GM19240 (cell line): ENCODE results near the gene CCKAR.

Source experiments
- DNase-seq: peaks from one replicate; pipeline ENCODE4 v3.0.0; 2011; ENCODE audit warnings: low spot score; ENCODE audit not compliant: insufficient read length

CCKAR gene

DNA sequence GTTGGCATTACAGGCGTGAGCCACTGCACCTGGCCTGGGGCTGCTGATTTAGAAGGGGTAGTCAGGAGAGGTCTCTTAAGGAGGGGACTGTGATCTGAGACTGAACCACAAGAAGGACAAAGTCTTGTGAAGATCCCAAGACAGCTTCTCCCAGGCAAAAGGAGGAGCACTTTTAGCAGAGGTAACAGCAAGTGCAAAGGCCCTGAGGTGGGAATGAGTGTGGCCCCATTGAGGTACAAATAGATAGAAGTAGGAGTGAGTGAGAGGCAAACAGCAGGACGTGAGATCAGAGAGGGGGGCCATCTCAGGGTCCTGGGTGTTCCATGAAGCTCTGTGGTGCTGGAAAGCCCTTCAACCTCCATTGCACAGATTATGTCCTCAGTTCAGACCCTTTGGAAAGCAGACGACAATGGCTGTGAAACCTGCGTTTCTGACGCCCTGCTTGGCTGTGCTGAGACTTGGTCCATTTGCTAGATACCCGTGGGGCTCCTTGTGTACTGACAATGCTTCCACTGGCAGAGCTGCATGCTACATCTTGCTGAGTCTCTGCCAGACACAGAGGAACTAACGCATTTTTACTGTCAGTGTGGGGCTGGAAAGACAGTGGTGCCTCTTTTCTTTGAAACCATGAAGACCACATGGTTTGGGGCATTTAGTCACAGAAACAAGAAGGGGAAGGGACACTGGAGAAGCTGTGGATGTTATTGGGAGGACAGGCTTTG is 1.3 kb upstream of the CCKAR start:
- DNase-seq = no peak

DNA sequence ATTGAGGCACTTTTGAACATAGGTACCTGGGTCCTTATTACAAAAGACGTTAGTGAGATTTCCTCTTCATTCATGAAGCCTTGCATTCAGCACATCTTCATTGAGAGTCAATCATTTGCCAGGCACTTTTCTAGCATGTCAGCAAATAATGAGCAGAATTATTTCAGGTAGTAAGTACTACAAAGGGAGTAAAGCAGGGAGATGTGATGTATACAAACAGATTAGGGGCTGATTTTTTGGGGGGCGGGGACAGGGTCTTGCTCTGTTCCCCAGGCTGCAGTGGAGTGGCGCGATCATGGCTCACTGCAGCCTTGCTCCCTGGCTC is 638 bp upstream of the CCKAR start:
- no peak for DNase-seq

DNA sequence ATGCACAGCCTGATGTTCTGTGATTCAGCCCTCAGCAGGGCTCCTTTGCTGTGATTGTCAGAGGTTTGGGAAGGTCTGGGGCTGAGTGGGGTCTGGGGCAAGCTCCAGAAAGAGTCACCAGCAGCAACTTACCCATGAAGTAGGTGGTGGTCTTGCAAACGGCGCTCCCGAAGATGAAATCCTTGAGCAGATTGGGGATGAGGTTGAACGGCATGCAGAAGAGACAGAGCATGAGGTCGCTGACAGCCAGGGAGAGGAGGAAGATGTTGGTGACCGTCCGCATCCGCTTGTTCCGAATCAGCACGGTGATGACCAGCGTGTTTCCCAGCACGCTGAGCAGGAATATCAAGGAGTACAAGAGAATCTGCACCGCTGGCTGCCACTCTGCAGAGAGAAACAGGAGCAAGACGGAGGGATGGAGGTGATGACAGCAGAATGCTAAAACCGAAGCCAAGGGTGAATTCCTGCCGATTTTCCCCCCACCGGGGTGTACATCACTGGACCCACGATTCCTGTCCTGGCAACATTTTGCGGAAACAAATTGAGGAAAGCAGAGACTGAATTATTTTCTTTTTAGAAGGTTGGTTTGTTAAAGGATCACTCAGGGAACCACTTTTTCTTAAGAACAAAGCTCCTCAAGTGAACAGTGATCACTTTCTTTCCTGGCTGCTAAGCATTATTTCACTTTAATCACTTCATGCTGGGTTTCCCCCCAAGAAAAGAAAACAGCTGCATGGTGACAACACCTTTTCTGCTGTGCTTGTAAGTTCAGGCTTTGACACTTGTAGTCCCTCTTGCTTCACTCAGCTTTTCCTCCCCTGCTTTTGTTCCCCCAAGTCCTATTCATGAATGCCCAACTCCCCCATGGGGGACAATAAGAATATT is 941 bp downstream of the CCKAR start:
- DNase-seq = no peak

DNA sequence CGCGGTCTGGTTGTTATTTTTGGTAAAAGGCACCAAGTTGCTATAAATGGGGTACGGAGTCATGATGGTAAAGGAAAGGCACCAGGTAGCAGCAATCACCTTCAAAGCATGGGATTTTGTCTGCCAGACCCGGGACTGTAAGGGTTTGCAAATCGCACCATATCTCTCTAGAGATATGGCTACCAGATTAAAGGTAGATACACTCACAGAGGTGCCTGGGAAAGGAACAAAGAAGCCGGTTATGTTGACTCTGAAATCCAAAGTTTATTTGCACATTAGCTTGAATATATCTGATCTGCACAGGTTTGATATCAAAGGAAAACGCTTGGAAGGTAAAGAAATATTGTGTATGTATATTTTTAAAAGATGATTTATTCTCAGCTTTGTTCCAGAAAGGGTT is 4.6 kb downstream of the CCKAR start:
- DNase-seq = no peak

DNA sequence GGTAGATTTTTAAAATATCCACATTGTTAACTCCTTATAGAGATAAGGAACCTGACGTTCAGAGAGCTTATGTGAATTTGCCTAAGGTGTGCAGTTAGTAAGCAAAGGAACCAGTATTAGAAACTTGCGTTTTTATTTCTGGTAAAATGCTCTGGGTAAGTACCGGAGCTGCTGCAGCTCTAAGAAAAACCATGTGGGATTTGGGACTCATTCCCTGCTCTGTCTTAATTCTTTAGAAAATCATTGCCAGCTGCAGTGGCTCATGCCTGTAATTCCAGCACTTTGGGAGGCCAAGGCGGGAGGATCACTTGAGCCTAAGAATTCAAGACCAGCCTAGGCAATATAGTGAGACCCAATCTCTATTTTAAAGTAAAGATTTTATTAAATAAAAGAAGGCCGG is 5.8 kb downstream of the CCKAR start:
- DNase-seq = no peak

DNA sequence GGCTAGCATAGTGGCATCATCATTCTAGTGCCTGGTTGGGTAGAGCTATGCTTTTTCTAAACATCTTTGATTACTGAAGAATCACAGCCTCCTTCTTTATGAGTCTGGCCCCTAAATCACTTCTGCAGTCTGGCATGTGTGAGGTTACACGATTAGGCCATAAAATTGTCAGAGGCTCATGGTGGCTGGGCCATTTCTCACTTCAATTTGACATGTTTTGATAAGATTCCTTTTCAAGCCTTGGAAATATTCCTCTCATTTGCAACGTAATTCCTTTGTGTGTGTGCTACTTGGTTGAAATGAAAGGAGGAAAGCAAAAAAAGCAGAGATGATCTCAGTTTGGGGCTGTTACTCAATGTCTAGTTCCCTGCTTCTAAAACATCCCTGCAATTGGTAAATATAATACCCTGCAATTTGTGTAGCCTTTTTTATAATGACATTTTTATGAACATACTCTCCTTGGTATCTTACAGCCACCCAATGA is 6.2 kb downstream of the CCKAR start:
- no peak for DNase-seq

DNA sequence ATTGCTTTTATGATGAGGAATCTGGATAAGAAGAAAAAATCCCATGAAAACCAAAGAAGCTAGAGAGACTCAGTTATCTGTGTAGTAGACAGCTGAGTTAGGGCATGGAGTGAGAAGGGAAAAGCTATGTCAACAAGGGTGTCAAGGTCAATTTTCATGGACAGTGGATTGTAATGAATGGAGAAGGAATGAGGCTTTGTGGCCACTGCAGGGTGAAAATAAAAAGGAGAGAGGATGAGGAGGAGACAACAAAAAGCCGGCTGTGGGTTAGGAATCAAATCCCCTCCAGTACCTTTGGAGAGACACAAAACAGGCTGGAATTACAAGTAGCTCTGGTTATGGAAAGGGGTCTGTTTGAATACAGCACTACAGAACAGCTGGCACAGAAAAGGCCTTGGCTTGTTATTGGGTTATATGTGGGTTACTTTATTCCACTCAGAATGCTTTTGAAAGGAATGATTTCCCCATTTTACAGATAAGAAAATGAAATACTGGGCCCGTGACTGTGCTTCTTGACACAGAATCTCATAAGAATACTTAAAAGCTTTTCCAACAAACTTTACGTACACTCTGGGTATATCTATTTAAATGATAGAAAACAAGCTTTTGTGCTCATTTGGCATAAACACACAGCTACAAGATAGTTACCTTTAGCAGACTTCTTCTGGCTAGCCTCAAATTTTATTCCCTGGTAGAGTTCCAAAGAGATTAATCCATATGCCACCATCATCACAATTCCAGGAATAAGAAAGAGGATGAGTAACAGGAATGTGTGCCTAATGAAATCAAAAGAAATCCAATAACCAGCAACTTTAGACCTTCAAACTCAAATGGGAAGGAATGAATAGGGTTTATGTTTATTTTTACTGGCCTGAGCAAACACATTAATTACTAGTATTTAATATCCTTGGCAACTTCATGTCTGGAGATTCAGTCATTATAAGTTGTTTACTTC is 7.5 kb downstream of the CCKAR start:
- DNase-seq = no peak

DNA sequence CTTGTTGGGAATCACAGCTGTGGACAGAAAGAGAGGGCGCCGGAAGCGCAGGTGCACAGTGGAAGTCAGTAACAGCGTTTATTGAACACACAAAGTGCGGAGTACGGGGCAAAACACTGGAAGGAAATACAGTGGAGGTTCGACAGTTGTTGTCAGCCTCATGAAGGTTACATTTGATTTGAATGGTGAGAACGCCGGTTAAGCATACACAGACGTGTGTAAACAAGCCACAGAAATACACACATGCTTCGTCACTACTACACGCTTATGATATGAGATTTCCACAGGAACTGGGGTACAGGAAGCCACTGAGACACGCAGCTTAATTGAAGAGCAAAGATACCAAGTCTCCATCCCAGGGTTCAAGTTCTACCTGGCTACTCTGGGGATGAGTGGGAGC is 12.0 kb downstream of the CCKAR start:
- DNase-seq = no peak

DNA sequence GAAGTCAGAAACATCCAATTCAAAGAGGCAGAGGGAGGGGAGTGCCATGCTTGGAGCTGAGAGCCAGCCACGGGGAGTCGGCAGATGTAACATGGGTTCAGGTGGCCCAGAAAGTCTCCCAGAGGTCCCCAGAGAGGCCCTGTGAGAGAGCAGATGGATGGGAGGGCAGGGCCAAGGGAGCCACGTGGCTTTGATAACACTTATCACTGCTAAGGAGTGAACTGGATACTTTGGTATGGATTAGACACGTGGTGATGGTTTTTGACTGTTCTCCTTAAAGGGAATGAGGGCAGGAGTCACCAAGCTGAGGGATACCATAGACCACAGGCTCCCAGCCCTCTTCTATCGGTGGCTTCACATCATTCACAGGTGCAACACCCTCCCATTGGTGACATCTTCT is 13.7 kb downstream of the CCKAR start:
- no peak for DNase-seq

DNA sequence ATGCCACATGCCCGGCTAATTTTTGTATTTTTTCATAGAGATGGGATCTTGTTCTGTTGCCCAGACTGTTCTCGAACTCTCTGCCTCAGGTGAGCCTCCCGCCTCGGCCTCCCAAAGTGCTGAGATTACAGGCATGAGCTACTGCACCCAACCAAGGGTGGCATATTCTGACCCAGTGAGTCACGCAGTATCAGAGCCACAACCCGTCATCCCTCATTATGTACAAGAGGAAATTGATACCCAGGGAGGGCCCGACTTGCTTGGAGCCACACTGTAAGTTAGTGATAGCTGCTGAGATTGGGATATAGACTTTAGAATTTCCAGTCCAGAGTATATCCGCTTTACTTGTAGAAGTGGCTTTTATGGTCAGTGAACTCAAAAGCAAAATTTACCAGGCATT is 14.6 kb downstream of the CCKAR start:
- no peak for DNase-seq

DNA sequence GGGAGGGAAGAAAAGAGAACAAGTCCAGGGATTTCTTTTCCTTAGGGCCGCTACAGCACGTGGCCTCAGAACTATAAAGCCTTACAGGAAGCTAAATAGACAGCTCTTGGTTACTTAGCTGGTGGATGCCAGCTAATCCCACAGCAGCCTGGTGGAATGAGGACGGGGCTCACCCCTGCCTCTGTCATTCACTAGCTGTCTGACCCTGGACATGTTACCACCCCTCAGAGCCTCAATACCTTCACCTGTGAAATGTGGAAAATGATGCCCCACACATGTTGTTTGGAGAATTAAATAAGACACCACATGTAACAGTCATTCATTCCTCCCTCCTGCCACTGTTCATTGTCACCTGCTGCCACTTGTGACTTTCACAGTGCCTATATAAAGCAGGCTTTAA is 15.7 kb downstream of the CCKAR start:
- no peak for DNase-seq

DNA sequence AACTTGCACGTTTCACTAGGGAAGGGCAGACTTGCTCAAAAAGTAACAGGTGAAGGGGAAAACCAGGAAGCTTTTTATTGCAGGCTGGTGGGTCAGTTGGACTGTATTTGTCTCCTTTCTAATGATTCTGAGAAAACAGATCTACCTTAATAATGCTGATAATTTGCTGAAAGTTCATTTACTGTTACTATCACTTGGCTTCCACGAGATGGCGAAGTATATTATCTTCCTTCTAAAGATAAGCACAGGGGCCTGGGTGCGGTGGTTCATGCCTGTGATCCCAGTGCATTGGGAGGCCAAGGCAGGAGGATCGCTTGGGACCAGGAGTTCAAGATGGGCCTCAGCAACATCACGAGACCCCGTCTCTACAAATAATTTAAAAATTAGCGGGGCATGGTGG is 16.4 kb downstream of the CCKAR start:
- no peak for DNase-seq

DNA sequence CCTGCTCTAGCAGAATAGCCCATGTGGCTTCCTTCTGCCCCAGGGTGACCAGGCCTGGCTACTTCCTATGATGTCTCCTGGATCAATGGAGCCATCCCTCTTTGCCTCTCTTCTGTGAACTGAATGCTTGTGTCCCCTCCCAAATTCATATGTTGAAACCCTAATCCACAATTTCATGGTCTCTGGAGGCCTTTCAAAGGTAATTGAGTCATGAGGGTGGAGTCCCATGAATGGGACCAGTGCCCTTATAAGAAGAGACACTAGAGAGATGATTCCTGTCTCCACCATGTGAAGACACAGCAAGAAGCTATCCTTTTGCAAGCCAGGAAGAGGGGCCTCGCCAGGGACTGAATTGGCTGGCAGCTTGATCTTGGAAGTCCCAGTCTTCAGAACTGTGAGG is 18.4 kb downstream of the CCKAR start:
- DNase-seq = no peak

DNA sequence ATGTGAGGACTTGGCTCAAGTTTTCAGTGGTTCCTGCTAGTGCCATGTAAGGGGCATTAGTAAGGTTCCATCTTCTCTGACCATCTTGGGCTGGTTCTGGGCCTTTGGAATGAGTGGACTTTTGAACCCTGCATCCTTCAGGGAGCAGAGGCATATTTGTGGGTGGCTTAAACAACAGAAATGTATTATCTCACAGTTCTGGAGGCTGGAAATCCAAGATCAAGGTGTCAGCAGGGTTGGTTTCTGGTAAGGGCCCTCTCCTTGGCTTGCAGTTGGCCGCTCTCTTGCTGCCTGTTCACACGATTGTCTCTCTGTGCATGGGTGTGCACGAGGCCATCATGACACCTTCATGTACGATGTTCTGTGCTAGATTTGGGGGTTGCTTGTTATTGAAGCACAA is 21.3 kb downstream of the CCKAR start:
- no peak for DNase-seq

DNA sequence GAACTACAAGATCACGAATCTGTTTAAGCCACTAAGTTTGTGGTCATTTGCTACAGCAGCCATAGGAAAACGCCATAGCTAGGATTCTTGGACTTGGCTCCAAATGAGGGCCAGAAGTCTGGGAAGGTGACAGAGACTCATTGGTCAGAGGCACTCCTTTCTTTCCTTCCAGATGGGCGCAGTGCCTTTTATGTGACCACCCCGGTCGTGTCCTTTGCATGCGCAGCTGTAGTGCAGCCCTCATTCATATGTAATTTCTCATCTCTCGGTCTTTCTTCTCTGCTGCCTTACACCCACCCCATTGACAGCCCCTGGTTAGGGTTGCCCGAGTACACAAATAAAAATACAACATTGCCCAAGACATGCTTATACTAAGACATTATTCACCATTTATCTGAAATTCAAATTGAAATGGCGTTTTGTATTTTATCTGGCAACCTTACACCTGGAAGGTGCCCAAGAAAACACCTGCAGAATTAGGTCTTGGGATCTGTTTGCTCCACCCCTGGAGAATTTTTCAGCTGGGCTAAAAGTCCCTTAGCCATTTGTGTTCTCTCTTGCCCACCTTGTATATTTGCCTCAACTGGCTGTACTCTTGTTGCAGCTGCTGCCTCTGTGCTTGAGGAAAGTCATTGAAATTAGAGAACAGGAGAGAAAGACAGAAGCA is 21.9 kb downstream of the CCKAR start:
- no peak for DNase-seq

DNA sequence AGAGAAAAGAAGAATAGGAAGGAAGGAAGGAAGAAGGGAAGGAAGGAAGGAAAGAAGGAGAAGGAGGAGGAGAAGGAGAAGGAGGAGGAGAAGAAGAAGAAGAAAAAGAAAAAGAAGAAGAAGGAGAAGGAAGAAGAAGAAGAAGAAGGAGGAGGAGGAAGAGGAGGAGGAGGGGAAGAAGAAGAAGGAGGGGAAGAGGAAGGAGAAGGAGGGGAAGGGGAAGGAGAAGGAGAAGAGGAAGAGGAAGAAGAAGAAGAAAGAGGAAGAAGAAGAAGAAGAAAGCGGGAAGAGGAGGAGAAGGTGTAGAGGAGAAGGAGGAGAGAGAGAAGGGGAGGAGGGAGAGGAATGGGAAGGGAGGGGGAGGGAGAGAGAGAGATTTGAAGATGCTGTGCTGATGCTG is 22.6 kb downstream of the CCKAR start:
- no peak for DNase-seq

DNA sequence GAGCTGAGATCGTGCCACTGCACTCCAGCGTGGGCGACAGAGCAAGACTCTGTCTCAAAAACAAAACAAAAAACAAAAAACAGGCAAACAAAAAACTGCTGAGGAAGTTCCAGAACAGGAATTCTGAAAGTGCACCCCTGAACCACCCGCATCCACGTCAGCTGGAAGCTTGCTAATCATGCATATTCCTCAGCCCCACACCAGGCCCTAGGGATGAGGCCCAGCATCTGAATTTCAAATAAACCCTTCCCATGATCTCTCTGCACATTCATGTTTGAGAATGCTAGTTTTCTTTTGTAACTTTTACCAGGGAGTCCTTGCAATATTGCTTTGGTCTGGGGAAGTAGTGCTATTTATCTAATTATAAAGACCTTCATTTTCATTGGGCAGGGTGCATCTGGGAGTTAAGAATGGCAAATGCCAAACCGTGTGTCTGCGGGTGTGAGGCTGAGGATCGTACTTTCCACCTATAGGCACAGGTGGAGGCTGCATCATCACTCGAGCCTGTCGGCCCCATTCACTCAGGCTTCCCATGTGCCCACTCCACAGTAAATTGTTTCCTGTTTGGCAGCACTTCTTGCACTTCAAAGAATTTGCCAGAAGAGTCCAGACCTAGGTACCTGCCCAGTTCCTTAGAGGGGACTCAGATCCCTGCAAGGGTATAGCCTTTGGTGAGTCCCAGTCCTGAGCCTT is 23.6 kb downstream of the CCKAR start:
- no peak for DNase-seq

DNA sequence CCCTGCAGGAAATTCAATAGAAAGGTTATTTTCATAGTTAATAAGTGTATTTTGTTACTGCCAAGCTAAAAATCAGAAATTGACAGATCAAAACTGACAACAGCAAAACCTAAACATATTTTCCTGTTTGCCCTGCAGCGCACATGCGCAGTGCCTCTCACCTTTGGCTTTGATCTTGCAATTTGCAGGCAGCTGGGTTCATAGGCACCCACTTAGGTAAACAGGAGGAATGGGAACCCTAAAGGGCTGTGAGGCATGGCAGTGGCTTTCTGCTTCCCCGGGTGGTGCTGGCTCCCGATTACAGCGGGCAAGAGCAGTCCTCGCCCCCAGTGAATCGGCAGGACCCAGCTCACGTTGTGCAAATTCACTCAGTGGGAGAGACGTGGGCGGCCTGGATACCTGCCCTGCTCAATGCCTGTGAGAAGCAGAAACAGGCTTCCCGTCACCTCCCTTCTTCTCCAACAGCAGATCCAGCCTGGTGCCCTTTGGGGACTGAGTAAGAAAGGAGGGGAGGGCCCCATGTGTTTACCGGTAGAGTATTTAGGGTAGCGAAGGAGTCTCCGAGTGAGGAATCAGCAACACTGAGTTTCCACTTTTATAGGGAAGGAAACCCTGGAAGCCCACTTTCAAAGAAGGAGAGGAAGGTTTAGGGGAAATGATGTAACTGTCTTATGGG is 25.7 kb downstream of the CCKAR start:
- no peak for DNase-seq

DNA sequence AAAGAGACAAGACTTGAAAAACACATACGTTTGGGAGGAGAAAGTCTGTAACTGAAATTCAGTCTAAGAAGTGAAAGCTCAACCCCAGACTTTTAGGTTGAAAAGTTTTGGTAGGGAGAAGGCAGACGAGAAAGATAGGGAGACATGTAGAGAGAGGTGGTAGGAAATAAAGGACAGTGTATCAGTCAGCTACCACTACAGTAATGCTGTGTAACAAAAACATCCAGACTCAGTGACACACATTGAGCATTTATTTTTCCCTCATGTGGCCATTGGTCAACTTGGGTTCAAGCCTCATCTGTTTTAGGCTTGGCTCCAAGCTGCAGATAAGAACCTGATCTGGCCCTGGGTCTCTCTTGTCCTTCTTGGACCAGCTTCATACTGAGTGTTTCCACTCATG is 26.9 kb downstream of the CCKAR start:
- DNase-seq = no peak

DNA sequence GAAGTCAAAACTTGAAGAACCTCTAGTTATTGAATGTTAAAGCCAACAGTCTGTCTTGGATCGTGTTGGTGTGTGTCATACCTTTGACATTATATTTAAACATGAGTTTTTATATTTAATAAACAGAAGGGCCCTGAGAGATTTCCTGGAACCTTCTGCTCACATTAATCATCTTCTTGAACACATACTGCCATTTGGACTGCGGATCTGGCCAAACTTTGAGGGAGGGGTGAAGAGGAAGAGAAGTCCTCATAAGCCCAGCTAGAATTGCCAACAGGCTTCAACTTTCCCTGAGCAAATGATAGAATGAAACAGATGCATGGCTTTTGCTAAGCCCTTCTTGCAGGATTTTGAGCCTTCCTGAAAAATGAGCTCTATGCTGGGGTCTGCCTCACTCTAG is 27.4 kb downstream of the CCKAR start:
- no peak for DNase-seq
